HepG2 (cell line): ENCODE results near the gene PARD3.

Experiments used
- EHMT2 ChIP-seq: fragments of 200-600 bp; sonication (generic); IDR thresholded peaks from 2 replicates; pipeline ENCODE4 v1.7.0; 2017; ENCODE audit warnings: antibody characterized with exemption, low read depth, low read length, borderline replicate concordance
- MAFK ChIP-seq, 2 experiments: IDR thresholded peaks in 1 of 2; conservative IDR thresholded peaks in 1 of 2; 2 replicates each; pipeline ENCODE4 v1.6.1; 2011; ENCODE audit warnings: improper control_type of control experiment in 2 of 2, low read length in 2 of 2
- RFXAP ChIP-seq: sonication (generic); formaldehyde crosslinking; IDR thresholded peaks from 2 replicates; pipeline ENCODE4 v1.4.0; 2020; ENCODE audit warnings: missing genetic modification reagents, borderline replicate concordance
- ZNF331 ChIP-seq: sonication (generic); formaldehyde crosslinking; IDR thresholded peaks from 2 replicates; pipeline ENCODE4 v1.4.0; 2020; ENCODE audit warnings: missing genetic modification reagents
- ZNF567 ChIP-seq: sonication (generic); formaldehyde crosslinking; IDR thresholded peaks from 2 replicates; pipeline ENCODE4 v1.8.1; 2023; ENCODE audit warnings: mild to moderate bottlenecking, missing genetic modification reagents, borderline replicate concordance
- ZNF644 ChIP-seq: IDR thresholded peaks from 2 replicates; pipeline ENCODE4 v1.6.1; 2016; ENCODE audit warnings: low read depth
- ZNF772 ChIP-seq: sonication (generic); formaldehyde crosslinking; IDR thresholded peaks from 2 replicates; pipeline ENCODE4 v1.5.0; 2020; ENCODE audit warnings: mild to moderate bottlenecking, missing genetic modification reagents
- ZNF816 ChIP-seq: sonication (generic); formaldehyde crosslinking; IDR thresholded peaks from 2 replicates; pipeline ENCODE4 v1.8.0; 2022; ENCODE audit warnings: missing genetic modification reagents, mild to moderate bottlenecking, borderline replicate concordance
- TF ChIP-seq, protein P1 (sequence below): sonication (generic); formaldehyde crosslinking; IDR thresholded peaks from 2 replicates; pipeline ENCODE4 v1.4.0; 2020; ENCODE audit warnings: missing genetic modification reagents
- TF ChIP-seq, protein P2 (sequence below): sonication (generic); formaldehyde crosslinking; IDR thresholded peaks from 2 replicates; pipeline ENCODE4 v1.4.0; 2020; ENCODE audit warnings: mild to moderate bottlenecking, missing genetic modification reagents
- TF ChIP-seq, protein P3 (sequence below): sonication (generic); formaldehyde crosslinking; IDR thresholded peaks from 2 replicates; pipeline ENCODE4 v1.5.0; 2020; ENCODE audit warnings: mild to moderate bottlenecking, missing genetic modification reagents, moderate library complexity
- TF ChIP-seq, protein P4 (sequence below): IDR thresholded peaks from 2 replicates; pipeline ENCODE4 v1.6.1; 2012; ENCODE audit warnings: inconsistent platforms

DNA sequence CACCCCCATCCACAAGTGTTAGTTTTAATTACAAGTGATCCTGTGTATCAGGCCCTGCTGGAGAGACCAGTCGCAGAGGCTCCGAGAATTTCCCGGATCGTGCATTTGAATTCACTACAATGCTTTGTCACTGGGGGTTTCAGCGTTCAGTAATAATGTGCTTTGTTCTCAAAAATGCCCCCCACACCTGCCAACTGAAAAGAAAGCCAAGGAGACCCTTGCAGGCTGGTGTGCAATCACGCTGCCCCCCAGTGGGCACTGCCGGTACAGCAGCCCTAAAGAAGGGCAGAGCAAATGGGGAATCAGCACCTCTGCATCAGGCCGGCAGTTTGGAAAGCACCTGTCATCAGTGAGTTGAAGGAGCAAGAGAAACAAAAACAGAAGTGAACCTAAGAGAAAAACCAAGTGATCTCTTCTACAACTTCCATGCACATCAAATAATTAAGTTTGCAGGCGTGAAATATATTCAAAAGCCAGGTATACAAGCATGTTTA is 177.6 kb downstream of the PARD3 start:
- TF ChIP-seq ZNF772 (CRISPR knock-in tag) (no peak), ZNF816 (no peak), ZNF331 (CRISPR knock-in tag) (no peak), ZNF644 (CRISPR knock-in tag) (no peak), ZNF567 (no peak), MAFK (conservative IDR thresholded peaks at IDR 0.05 in 1 of 2, IDR thresholded peaks at IDR 0.05 in 1 of 2; ENCODE audit: low read length in 2 of 2) (no peak), RFXAP (CRISPR knock-in tag) (no peak), EHMT2 (no peak)
- TF ChIP-seq, protein P1, sequence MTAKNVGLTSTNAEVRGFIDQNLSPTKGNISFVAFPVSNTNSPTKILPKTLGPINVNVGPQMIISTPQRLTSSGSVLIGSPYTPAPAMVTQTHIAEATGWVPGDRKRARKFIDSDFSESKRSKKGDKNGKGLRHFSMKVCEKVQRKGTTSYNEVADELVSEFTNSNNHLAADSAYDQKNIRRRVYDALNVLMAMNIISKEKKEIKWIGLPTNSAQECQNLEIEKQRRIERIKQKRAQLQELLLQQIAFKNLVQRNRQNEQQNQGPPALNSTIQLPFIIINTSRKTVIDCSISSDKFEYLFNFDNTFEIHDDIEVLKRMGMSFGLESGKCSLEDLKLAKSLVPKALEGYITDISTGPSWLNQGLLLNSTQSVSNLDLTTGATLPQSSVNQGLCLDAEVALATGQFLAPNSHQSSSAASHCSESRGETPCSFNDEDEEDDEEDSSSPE (CRISPR knock-in tag), result no peak
- TF ChIP-seq, protein P2, sequence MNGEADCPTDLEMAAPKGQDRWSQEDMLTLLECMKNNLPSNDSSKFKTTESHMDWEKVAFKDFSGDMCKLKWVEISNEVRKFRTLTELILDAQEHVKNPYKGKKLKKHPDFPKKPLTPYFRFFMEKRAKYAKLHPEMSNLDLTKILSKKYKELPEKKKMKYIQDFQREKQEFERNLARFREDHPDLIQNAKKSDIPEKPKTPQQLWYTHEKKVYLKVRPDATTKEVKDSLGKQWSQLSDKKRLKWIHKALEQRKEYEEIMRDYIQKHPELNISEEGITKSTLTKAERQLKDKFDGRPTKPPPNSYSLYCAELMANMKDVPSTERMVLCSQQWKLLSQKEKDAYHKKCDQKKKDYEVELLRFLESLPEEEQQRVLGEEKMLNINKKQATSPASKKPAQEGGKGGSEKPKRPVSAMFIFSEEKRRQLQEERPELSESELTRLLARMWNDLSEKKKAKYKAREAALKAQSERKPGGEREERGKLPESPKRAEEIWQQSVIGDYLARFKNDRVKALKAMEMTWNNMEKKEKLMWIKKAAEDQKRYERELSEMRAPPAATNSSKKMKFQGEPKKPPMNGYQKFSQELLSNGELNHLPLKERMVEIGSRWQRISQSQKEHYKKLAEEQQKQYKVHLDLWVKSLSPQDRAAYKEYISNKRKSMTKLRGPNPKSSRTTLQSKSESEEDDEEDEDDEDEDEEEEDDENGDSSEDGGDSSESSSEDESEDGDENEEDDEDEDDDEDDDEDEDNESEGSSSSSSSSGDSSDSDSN (CRISPR knock-in tag), result no peak
- TF ChIP-seq, protein P3, sequence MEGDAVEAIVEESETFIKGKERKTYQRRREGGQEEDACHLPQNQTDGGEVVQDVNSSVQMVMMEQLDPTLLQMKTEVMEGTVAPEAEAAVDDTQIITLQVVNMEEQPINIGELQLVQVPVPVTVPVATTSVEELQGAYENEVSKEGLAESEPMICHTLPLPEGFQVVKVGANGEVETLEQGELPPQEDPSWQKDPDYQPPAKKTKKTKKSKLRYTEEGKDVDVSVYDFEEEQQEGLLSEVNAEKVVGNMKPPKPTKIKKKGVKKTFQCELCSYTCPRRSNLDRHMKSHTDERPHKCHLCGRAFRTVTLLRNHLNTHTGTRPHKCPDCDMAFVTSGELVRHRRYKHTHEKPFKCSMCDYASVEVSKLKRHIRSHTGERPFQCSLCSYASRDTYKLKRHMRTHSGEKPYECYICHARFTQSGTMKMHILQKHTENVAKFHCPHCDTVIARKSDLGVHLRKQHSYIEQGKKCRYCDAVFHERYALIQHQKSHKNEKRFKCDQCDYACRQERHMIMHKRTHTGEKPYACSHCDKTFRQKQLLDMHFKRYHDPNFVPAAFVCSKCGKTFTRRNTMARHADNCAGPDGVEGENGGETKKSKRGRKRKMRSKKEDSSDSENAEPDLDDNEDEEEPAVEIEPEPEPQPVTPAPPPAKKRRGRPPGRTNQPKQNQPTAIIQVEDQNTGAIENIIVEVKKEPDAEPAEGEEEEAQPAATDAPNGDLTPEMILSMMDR (CRISPR knock-in tag), result peak; percentile 92
- TF ChIP-seq, protein P4, sequence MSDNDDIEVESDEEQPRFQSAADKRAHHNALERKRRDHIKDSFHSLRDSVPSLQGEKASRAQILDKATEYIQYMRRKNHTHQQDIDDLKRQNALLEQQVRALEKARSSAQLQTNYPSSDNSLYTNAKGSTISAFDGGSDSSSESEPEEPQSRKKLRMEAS, result no peak
